Thyroid gland (tissue), 4 donors: ENCODE measurements around the gene MCCC1.

Experiments used
- CTCF ChIP-seq, 6 experiments: fragments of 200-600 bp in 3 of 6; fragments of 450-650 bp in 3 of 6; sonication (generic) in 3 of 6; IDR thresholded peaks; one replicate each; pipeline ENCODE4 v1.5.1; 2016 to 2019; ENCODE audit warnings: antibody characterized with exemption in 6 of 6, mild to moderate bottlenecking in 2 of 6, inconsistent platforms in 1 of 6, moderate library complexity in 1 of 6
- POLR2A ChIP-seq, 2 donors: fragments of 450-650 bp; IDR thresholded peaks; one replicate each; pipeline ENCODE4 v1.6.1; 2017; ENCODE audit warnings: antibody characterized with exemption in 2 of 2, mild to moderate bottlenecking in 2 of 2, moderate library complexity in 1 of 2

DNA sequence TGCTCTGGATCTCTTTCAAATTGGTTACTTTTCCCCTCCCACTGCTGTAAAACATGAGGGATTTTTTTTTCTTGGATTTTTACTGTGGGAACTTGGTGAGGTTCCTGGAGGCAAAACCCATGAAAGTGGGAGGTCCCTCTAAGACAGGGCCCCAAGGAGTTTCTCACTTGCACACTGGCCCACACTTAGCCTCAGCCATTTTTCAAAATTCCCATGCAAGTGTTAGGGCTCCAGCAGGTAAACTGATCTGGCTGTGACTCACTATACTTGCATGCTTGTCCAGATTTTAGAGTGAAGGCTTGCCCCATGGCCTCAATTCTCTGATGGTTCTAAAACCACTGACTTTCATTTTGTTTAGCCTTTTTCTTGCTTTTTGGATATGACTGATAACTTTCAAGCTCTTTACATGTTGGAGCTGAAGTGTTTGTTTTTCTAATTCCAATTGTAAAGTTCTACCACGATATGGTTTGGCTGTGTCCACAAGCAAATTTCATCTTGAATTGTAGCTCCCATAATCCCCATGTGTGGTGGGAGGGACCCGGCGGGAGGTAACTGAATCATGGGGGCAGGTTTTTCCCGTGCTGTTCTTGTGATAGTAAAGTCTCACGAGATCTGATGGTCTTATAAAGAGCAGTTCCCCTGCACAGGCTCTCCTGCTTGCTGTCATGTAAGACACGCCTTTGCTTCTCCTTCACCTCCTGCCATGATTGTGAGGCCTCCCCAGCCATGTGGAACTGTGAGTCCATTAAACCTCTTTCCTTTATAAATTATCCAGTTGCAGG lies 37.7 kb downstream of the MCCC1 start:
- TF ChIP-seq CTCF (IDR thresholded peaks at IDR 0.05): no peak
- no peak for TF ChIP-seq POLR2A (IDR thresholded peaks at IDR 0.05)
